Adipose tissue (tissue), 3 donors: Measurements from ENCODE around the gene OR1J2. TPM values are rescaled to one million over a fixed set of nuclear protein-coding genes. Genes with fewer than 3 reads are reported as not detected.
"Not testable (repeated sequence)": the region's sequence is repeated elsewhere in the genome, so short reads cannot be mapped to it uniquely, and the experiment has no call there.

ENCODE experiments used
- H3K27ac ChIP-seq: one replicate; pipeline ENCODE4 v1.5.1; 2013; ENCODE audit warnings: low read depth, low read length
- WGBS, 3 donors: extraction: QIAGEN DNeasy Blood & Tissue Kit; methylation state at CpG; one replicate each; pipeline ENCODE4 v1.1.7; 2013; 5-methylcytosine and 5-hydroxymethylcytosine counted together
- polyA plus RNA-seq, 3 donors: library from polyadenylated mRNA; stranded (reverse); fragments of 200-250 nt; gene quantifications; one replicate each; pipeline ENCODE4 v1.2.3, GENCODE V29; 2013
- donor health status: healthy with polysubstance abuse.
- donor health status: Bipolar disorder and iron deficiency.
- donor health status: healthy.

Gene OR1J2
- polyA plus RNA-seq = not detected

DNA sequence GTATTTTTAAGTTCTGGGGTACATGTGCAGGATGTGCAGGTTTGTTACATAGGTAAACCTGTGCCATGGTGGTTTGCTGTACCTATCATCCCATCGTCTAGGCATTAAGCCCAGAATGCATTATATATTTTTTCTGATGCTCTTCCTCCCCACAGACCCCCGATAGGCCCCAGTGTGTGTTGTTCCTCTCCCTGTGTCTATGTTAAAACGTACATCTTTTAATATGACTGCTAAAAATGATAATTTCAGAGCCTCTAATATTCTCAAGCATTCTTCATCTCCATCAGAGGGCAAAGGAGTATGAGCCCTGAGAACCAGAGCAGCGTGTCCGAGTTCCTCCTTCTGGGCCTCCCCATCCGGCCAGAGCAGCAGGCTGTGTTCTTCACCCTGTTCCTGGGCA, at the start of gene OR1J2:
OR1J2 (plus strand) TSS at position 301 of the 400 bp plus-strand sequence; CDS start at position 301, 0 bp downstream.
- WGBS, 3 donors = 71 to 84% (median 80%) methylated on average over 6 of the region's 6 CpGs
- H3K27ac ChIP-seq = no peak within 1 kb of the TSS

DNA sequence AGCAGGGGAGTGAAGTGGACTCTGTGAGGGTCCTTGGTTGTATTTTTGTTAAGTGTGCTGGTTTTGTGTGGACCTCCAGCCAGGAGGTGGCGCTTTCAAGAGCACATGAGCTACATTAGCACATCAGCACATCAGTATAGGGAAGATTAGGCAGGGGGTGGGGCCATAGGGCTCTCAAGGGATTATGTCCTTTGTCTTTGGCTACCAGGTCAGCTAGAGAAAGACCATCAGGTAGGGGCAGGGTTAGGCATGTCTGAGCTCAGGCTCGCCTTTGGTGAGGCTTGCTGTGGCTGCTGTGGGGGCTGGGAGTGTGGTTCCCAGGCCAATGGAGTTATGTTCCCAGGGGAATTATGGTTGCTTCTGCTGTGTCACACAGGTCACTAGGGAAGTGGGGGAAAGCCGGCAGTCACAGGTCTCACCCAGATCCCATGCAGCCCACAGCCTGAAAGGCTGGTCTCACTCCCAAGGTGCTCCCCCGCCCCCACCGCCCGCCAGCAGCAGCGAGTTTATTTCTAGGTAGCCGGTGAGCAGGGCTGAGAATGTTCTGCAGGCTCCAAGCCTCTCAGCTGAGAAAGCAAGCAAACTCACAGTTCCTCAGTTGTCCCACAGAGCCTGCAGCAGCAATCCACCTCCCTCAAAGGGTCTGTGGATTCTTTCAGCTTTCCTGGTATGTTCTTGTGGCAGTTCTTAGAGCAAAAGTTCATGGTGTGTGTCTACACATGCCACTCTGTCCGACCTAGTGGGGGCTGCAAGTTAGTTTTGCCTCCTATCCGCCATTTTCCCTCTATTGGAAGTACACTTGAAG, 46.6 kb upstream of the OR1J2 start:
- no peak overlapping the region for H3K27ac ChIP-seq
- WGBS, 3 donors = 79 to 90% (median 86%) methylated on average over 10 of the region's 10 CpGs

GRCh38 chr9:122464633-122465567, 45.7 kb upstream of the OR1J2 start:
- no peak overlapping the region for H3K27ac ChIP-seq
- 11 to 13% (median 12%) methylated on average over 10 of the region's 10 CpGs for WGBS, 3 donors

- 70 to 76% (median 71%) methylated on average over 3 of the region's 3 CpGs for WGBS, 3 donors
- no peak overlapping the region for H3K27ac ChIP-seq
Measured at GRCh38 chr9:122466456-122466855, 44.1 kb upstream of the OR1J2 start.

DNA sequence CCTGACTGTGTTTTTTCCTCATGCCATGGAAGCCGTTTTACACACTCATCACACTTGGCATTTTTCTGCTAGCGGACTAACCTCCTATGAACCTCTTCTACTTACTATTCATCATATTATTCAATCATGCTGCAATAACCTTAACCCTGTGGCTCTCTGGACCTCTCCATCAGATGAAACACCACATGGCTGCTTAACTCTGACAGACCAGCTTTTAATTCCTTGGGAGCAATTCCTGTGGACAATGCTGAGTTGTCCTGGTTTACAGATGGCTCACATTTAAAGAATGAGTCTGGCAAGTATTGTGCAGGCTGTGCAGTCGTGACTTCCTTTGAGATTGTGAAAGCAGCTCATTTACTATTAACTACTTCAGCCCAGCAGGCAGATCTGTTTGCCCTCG, 41.9 kb upstream of the OR1J2 start:
- WGBS, 3 donors = 49 to 62% (median 55%) methylated on average over 4 of the region's 4 CpGs
- no peak overlapping the region for H3K27ac ChIP-seq

GRCh38 chr9:122474561-122474960, 36.0 kb upstream of the OR1J2 start:
- no peak overlapping the region for H3K27ac ChIP-seq
- WGBS, 3 donors = 63 to 73% (median 65%) methylated on average over 3 of the region's 3 CpGs

- H3K27ac ChIP-seq = no peak overlapping the region
- WGBS, 3 donors = 45 to 63% (median 47%) methylated on average over 2 of the region's 2 CpGs
Measured at GRCh38 chr9:122475717-122476116, 34.9 kb upstream of the OR1J2 start.

GRCh38 chr9:122477346-122477745, 33.3 kb upstream of the OR1J2 start:
- 84 to 88% (median 84%) methylated on average over 3 of the region's 3 CpGs for WGBS, 3 donors

GRCh38 chr9:122477826-122478225, 32.8 kb upstream of the OR1J2 start, which contains the start of gene OR1J1:
Gene OR1J1 (minus strand): TSS chr9:122477926. CDS start chr9:122477926, 0 bp downstream.
- WGBS, 3 donors = 76 to 89% (median 87%) methylated on average over 6 of the region's 6 CpGs

More at GRCh38 chr9:122477346-122477745, 33.3 kb upstream of the OR1J2 start:
- no peak overlapping the region for H3K27ac ChIP-seq

DNA sequence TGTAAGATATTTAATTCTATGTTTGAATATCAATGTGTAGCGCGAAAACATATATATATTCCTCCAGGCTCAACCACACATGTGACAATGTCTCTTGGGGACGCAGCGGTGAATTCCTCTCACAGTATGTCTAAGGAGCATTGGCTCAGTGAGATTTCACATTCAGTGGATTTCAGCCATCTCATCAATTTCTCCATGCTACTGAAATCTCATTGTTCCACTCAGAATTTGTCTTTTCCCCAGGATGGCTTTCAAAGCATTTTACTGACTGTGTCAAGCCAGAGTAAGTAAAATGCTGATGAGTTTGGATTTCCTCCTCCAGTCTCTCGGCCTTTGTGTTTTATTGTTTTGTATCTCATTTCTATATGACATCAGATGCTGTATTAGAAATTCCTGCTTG, 31.5 kb upstream of the OR1J2 start:
- 78 to 89% (median 89%) methylated on average over 5 of the region's 5 CpGs for WGBS, 3 donors
- no peak overlapping the region for H3K27ac ChIP-seq

More at GRCh38 chr9:122477826-122478225, 32.8 kb upstream of the OR1J2 start, which contains the start of gene OR1J1:
- H3K27ac ChIP-seq = no peak within 1 kb of the TSS

- H3K27ac ChIP-seq = no peak overlapping the region
- 43 to 60% (median 59%) methylated on average over 2 of the region's 2 CpGs for WGBS, 3 donors
Measured at GRCh38 chr9:122498883-122499288, 11.7 kb upstream of the OR1J2 start.

DNA sequence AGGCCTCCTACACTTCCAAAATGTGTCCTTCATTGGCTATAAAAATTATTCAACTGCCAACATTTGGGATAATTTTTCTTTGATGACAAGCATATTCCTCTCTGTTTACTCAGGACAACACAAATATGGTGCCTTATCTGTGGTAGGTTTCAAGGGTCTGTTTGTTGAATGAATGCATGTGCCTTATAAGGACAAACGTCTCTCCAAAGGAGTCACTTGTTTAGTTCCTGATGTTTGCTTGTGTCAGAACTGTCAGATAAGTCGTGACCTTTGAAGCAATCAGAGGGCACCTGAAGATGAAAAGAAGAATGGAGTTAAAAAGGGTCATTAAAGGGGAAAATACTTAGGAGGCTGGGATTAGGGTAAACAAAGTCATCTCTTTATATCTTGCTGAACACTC, 3.6 kb upstream of the OR1J2 start:
- no peak overlapping the region for H3K27ac ChIP-seq
- WGBS, 3 donors = 24 to 68% (median 47%) methylated on average over 2 of the region's 2 CpGs

DNA sequence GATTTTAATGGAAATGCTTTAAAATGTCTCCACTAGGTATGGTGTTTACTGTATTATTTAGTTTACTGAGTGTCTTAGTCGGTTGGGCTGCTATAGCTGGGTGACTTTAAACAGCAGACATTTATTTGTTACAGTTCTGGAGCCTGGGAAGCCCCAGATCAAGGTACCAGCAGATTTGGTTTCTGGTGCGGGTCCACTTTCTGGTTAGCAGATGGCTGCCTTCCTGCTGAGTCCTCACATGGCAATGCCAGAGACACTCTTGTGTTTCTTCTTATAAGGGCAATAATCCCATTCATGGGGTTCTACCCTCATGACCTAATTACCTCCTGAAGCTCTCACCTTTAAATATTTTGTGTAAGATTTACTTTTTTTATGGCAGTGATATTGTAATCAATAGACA, 7.6 kb downstream of the OR1J2 start:
- WGBS, 3 donors = 51 to 59% (median 55%) methylated on average over 2 of the region's 2 CpGs
- H3K27ac ChIP-seq = no peak overlapping the region

DNA sequence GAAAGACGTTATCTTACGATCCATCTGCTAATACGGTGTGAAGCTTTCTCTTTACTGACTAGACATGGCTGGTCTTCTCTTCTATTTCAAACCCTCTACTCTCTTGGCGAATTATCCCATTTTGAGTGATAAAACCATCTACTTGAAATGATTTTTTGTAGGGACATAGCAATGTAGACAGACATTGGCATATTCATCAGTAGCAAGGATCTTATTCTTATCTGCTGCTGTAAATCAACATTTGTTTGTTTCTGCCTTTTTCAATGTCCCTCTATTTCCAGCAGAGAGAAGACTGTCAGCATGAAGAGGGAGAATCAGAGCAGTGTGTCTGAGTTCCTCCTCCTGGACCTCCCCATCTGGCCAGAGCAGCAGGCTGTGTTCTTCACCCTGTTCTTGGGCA, 8.2 kb downstream of the OR1J2 start, which contains the start of gene OR1J4:
OR1J4 (plus strand) TSS at position 301 of the 400 bp plus-strand sequence; CDS start at position 301, 0 bp downstream.
- H3K27ac ChIP-seq = no peak within 1 kb of the TSS
- WGBS, 3 donors = 70 to 82% (median 79%) methylated on average over 4 of the region's 4 CpGs

GRCh38 chr9:122519376-122519775, 8.8 kb downstream of the OR1J2 start:
- WGBS, 3 donors = 75 to 88% (median 85%) methylated on average over 3 of the region's 3 CpGs
- no peak overlapping the region for H3K27ac ChIP-seq

DNA sequence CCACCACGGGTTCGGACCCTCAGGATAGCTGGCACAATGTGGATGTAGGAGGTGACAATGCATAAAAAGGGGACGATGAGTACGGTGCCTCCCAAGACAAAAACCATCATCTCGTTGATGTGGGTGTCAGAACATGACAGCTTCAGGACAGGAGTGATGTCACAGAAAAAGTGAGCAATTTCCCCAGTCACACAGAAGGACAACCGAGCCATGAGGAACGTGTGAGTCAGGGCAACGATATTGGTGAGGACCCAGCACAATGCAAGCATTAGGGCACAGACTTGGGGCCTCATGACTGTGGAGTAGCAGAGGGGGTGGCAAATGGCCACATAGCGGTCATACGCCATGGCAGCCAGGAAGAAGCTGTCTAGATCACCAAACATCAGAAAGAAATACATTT, 16.0 kb downstream of the OR1J2 start:
- H3K27ac ChIP-seq = no peak overlapping the region
- 74 to 90% (median 84%) methylated on average over 10 of the region's 10 CpGs for WGBS, 3 donors

DNA sequence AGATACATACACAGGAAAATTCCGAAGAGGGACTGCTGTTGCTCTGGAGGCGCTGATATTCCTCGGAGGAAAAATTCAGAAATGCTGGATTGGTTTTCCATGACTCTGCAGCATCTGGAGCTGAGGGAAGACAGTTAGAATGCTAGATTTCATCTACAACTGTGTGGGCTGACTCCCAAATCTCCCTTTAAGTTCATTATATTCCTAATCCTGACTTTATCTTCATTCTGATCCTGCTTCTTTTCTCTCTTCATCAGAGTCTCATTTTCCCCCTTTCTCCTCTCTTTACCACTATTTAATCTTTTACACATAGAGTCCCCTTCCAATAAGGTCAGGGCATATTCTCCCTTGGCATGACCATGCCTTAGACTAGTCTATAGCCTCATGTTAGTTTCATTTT, 16.6 kb downstream of the OR1J2 start, which contains the start of gene OR1N1:
OR1N1 (minus strand) TSS at position 101 of the 400 bp plus-strand sequence; CDS start at position 101, 0 bp downstream.
- no peak within 1 kb of the TSS for H3K27ac ChIP-seq
- WGBS, 3 donors = 83 to 96% (median 94%) methylated on average over 3 of the region's 3 CpGs

GRCh38 chr9:122531157-122531556, 20.6 kb downstream of the OR1J2 start:
- not testable (repeated sequence) for H3K27ac ChIP-seq
- 50 to 82% (median 71%) methylated on average over 4 of the region's 4 CpGs for WGBS, 3 donors

DNA sequence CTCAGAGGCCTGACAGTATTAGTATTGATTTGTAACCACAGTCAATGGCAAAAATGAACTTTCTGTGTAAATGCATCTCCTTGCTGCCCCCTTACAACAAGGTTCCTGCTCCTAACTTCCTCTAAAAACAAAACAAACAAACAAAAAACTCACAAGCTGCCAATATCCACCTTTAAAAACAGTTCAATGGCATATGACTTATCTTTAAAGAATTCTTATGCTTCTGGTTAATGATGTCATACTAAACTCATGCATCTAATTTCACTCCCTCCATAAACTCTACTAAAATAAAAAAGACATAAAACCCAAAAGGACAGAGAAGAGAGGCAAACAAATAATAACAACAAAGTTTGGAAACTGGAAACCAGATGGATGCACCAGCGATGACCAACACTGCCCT, 25.5 kb downstream of the OR1J2 start:
- H3K27ac ChIP-seq = no peak overlapping the region
- 87 to 97% (median 90%) methylated on average over 1 of the region's 1 CpG for WGBS, 3 donors
